GM13976 (cell line): ENCODE measurements around the gene NUP188.

ENCODE experiments used
- DNase-seq: peaks from one replicate; pipeline ENCODE4 v3.0.0; 2012; ENCODE audit warnings: low spot score
- CTCF ChIP-seq: IDR thresholded peaks from 2 replicates; pipeline ENCODE4 v1.5.1; 2012; ENCODE audit warnings: borderline replicate concordance, mild to moderate bottlenecking; ENCODE audit not compliant: insufficient read depth; ENCODE audit errors: extremely low read depth, missing control alignments, control extremely low read depth
- in situ Hi-C: fragments of 300-500 bp; cut with MboI; formaldehyde crosslinking; loops from one replicate; pipeline ENCODE4 v1.12.0; 2022; ENCODE audit warnings: low sequenced_read_pairs, mixed read lengths, inconsistent platforms; ENCODE audit not compliant: unreplicated experiment

NUP188 gene

GRCh38 chr9:129036241-129036922 is 88.9 kb downstream of the NUP188 start, which contains the start of gene MIGA2:
TSS of gene MIGA2 (plus strand) at chr9:129036626. CDS start at chr9:129040595, 3,969 bp downstream.
- peak; percentile 100 for DNase-seq
- TF ChIP-seq CTCF, result no peak
- in situ Hi-C loops, result no loop called here

GRCh38 chr9:129036923-129037766 is 89.6 kb downstream of the NUP188 start:
- DNase-seq, result no peak
- in situ Hi-C loops, result no loop called here
- no peak for TF ChIP-seq CTCF

GRCh38 chr9:129037767-129038098 is 90.2 kb downstream of the NUP188 start:
- in situ Hi-C loops, result no loop called here
- no peak for TF ChIP-seq CTCF
- no peak for DNase-seq

- no peak for DNase-seq
- TF ChIP-seq CTCF, result no peak
- in situ Hi-C loops, result no loop called here
Measured at GRCh38 chr9:129038109-129038852, 90.8 kb downstream of the NUP188 start.

GRCh38 chr9:129040113-129040643 is 92.7 kb downstream of the NUP188 start:
- no peak for DNase-seq
- in situ Hi-C loops, result no loop called here
- no peak for TF ChIP-seq CTCF

- in situ Hi-C loops, result no loop called here
- DNase-seq, result no peak
- TF ChIP-seq CTCF, result no peak
Measured at GRCh38 chr9:129042016-129042415, 94.5 kb downstream of the NUP188 start.
